IPS DF 6.9 (cell line): ENCODE results near the gene ZNF746.
"Not testable (repeated sequence)": the region's sequence is repeated elsewhere in the genome, so short reads cannot be mapped to it uniquely, and the experiment has no call there.

ENCODE experiments used
- DNase-seq: peaks from one replicate; pipeline ENCODE4 v3.0.0-alpha.2; 2013; ENCODE audit warnings: low read depth, low spot score
- H3K27ac ChIP-seq: one replicate; pipeline ENCODE4 v1.5.1; 2013; ENCODE audit warnings: low read length, control low read depth
- H3K27me3 ChIP-seq: 2 replicates; pipeline ENCODE4 v1.6.1; 2013; ENCODE audit warnings: mild to moderate bottlenecking, low read length; ENCODE audit not compliant: control insufficient read depth, insufficient read depth
- H3K36me3 ChIP-seq: 2 replicates; pipeline ENCODE4 v1.6.1; 2013; ENCODE audit warnings: low read length; ENCODE audit not compliant: control insufficient read depth, insufficient read depth
- H3K4me1 ChIP-seq: 2 replicates; pipeline ENCODE4 v1.6.1; 2013; ENCODE audit warnings: low read length; ENCODE audit not compliant: control insufficient read depth, insufficient read depth
- H3K4me3 ChIP-seq: 2 replicates; pipeline ENCODE4 v1.5.1; 2013; ENCODE audit warnings: mild to moderate bottlenecking, low read length
- H3K9me3 ChIP-seq: 2 replicates; pipeline ENCODE4 v1.6.1; 2013; ENCODE audit warnings: low read length, inconsistent platforms; ENCODE audit not compliant: control insufficient read depth, insufficient read depth
- WGBS: extraction: QIAGEN DNeasy Blood & Tissue Kit; methylation state at CpG from one replicate; pipeline ENCODE4 v1.1.7; 2013; ENCODE audit warnings: mixed read lengths, missing lambda C conversion rate; ENCODE audit not compliant: insufficient read length, insufficient coverage; 5-methylcytosine and 5-hydroxymethylcytosine counted together

ZNF746 gene

DNA sequence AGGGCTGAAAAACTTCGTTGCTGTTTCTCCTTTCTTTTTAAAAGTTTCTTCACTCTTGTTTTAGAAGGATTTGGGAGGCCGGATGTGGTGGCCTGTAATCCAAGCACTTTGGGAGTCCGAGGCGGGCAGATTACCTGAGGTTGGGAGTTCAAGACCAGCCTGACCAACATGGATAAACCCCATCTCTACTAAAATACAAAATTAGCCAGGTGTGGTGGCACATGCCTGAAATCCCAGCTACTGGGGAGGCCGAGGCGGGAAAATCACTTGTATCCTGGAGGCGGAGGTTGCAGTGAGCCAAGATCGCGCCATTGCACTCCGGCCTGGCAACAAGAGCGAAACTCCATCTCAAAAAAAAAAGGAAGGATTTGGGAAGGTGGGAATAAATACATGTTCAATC, 51.6 kb downstream of the ZNF746 start:
- DNase-seq, H3K4me1 ChIP-seq, H3K27ac ChIP-seq, H3K36me3 ChIP-seq, H3K27me3 ChIP-seq, H3K4me3 ChIP-seq, H3K9me3 ChIP-seq: not testable (repeated sequence)
- no CpG with 5 or more reads among the region's 11 CpGs for WGBS

DNA sequence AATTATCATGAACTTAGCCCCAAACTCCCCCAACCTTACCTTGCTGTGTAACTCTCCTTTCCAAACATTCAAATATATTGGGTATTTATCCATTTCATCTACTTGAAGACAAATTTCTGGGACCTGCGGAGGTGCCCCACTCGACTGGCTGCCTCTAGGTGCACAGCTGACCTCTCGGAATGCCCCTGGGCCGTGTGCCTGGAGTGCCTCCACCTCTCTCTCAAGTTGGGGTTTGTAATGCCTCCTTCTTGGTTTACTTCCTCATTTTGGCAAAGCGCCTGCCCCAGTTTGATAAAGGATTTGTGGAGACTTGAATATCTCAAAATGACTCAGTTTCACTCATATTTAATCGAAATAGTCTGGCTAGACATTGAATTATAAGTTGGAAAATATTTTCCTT, 53.3 kb downstream of the ZNF746 start:
- Histone ChIP-seq H3K27ac (no peak overlapping the region), H3K36me3 (no peaks in the 10 kb centered on the region), H3K4me1 (no peaks in the 10 kb centered on the region), H3K9me3 (no peaks in the 10 kb centered on the region), H3K4me3 (no peak overlapping the region), H3K27me3 (no peaks in the 10 kb centered on the region)
- WGBS = no CpG with 5 or more reads among the region's 6 CpGs
- DNase-seq = no peak

DNA sequence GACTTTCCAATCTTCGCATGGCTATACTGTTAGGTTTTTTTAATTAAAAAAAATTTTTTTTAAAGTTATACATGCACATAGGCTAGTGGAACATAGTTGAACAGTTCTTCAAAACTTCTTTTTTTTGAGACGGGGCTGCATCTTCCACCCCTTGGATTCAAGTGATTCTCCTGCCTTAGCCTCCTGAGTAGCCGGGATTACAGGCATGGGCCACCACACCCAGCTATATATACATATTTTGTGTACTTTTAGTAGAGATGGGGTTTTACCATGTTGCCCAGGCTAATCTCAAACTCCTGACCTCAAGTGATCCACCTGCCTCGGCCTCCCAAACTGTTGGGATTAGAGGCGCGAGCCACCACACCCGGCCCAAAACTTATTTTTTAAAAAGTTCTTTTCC, 54.1 kb downstream of the ZNF746 start:
- Histone ChIP-seq H3K36me3 (no peaks in the 10 kb centered on the region), H3K27ac (no peak overlapping the region)
- WGBS = no CpG with 5 or more reads among the region's 7 CpGs

DNA sequence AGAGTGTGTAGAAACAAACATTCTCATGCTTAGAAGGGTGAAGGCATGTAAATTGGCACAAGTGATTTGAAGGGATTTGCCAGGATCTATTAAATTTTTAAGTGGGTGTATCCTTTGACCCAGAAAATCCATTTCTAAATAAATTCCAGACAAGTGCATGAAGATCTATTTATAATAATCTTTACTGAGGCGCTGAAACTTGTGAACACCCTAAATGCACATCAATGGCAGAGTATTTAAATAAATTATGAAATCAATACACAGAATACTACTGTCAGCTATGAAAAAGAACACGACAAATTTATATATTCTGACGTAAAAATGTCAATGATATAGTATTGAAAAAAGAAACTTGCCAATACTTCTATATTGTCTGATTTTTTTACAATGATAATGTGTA, 54.7 kb downstream of the ZNF746 start:
- Histone ChIP-seq H3K4me1 (no peaks in the 10 kb centered on the region), H3K27ac (no peak overlapping the region), H3K9me3 (no peaks in the 10 kb centered on the region), H3K4me3 (no peak overlapping the region), H3K27me3 (no peaks in the 10 kb centered on the region), H3K36me3 (no peaks in the 10 kb centered on the region)
- DNase-seq = no peak
- WGBS = no CpG with 5 or more reads among the region's 3 CpGs

More for the DNA sequence above, 54.1 kb downstream of the ZNF746 start:
- H3K9me3 ChIP-seq = no peaks in the 10 kb centered on the region
- no peak for DNase-seq
- no peaks in the 10 kb centered on the region for H3K27me3 ChIP-seq
- H3K4me1 ChIP-seq = no peaks in the 10 kb centered on the region
- no peak overlapping the region for H3K4me3 ChIP-seq

DNA sequence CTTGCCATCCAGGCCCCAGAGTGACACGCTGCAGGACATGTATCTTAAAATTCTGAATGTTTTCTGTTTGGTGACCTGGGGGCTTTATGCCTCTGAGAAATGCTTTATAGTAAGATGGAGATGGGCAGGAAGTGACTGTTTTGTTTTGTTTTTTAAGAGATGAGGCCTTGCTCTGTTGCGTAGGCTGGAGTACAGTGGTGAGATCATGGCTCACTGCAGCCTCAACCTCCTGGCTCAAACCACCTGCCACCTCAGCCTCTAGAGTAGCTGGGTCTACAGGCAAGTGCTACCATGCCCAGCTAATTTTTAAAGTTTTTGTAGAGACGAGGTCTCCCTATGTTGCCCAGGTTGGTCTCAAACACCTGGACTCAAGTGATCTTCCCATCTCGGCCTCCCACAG, 57.4 kb downstream of the ZNF746 start:
- H3K9me3 ChIP-seq = no peaks in the 10 kb centered on the region
- no peak overlapping the region for H3K4me3 ChIP-seq
- no CpG with 5 or more reads among the region's 4 CpGs for WGBS
- H3K4me1 ChIP-seq = no peaks in the 10 kb centered on the region
- H3K27me3 ChIP-seq = no peaks in the 10 kb centered on the region
- H3K27ac ChIP-seq = no peak overlapping the region
- DNase-seq = no peak
- no peaks in the 10 kb centered on the region; the same call in 1 of the 2 replicates for H3K36me3 ChIP-seq

DNA sequence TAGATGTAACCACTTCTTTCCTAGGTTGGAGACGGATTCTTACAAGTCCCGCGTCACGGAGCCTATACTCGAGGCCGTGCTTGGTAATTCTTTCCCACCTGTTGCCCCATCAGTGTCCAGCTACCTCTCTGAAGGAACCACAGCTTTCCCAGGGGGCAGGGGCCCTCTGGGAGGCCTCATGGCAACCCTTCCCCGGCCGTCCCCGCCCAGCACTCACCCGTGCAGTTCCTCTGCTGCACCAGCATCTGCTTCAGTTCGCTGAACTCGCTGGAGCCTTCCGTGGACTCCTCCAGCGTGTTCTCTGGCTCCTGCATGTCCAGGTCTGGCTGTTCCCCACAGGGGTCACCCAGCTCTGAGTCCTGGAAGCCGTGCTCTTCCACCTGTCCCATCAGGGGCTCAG, 61.3 kb downstream of the ZNF746 start:
- no peak overlapping the region for H3K27ac ChIP-seq
- H3K36me3 ChIP-seq = peaks cover 10% of the 10 kb centered on the region
- no peaks in the 10 kb centered on the region for H3K9me3 ChIP-seq
- H3K27me3 ChIP-seq = no peaks in the 10 kb centered on the region
- H3K4me1 ChIP-seq = no peaks in the 10 kb centered on the region
- H3K4me3 ChIP-seq = no peak overlapping the region
- DNase-seq = no peak
- WGBS = no CpG with 5 or more reads among the region's 15 CpGs

DNA sequence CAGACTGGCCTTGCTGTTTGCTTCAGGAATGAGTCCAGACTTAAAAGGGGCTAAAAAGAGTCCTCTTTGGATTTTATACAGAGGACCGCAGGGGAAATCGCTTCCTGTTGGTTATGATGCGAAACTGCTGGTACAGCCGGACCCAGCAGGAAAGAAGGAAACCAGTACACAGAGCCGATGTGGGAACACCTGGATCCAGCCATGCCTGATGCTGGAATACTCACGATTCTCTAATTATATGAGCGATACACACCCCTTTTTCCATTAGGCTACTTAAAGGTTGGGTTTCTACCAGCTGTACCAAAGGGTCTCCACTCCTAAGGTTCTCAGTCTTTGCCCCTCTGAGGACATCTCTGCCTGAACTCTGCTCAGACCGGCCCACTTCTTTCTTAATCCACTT, 64.5 kb downstream of the ZNF746 start:
- H3K27ac ChIP-seq = no peak overlapping the region
- peaks cover 10% of the 10 kb centered on the region for H3K36me3 ChIP-seq
- no peak for DNase-seq
- WGBS = no CpG with 5 or more reads among the region's 8 CpGs
- no peak overlapping the region for H3K4me3 ChIP-seq
- no peaks in the 10 kb centered on the region for H3K9me3 ChIP-seq
- no peaks in the 10 kb centered on the region for H3K4me1 ChIP-seq
- H3K27me3 ChIP-seq = no peaks in the 10 kb centered on the region

DNA sequence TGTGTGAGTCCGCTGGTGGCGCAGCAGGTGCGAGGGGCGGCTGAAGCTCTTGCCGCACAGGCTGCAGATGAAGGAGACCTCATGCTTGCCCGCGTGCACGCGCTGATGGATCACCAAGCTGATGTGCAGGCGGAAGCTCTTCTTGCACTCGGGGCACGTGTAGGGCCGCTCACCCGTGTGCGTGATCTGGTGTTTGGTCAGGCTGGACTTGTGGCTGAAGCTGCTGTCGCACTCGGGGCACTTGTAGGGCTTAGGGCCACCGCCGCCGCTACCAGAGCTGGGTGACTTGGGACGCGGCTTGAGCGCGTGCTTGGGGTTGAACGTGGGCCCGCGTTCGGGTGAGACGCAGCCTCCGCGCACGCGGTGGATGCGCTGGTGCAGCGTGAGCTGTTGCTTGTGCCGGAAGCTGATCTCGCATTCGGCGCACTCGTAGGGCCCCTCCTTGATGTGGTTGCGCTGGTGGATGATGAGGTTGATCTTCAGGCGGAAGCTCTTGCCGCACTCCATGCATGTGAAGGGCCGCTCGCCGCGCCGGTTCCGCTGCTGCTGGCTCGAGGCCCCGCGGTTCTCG, 65.4 kb downstream of the ZNF746 start:
- Histone ChIP-seq H3K4me1 (no peaks in the 10 kb centered on the region), H3K4me3 (no peak overlapping the region), H3K36me3 (peaks cover 10% of the 10 kb centered on the region), H3K9me3 (no peaks in the 10 kb centered on the region), H3K27ac (no peak overlapping the region), H3K27me3 (no peaks in the 10 kb centered on the region)
- WGBS = no CpG with 5 or more reads among the region's 53 CpGs
- no peak for DNase-seq

DNA sequence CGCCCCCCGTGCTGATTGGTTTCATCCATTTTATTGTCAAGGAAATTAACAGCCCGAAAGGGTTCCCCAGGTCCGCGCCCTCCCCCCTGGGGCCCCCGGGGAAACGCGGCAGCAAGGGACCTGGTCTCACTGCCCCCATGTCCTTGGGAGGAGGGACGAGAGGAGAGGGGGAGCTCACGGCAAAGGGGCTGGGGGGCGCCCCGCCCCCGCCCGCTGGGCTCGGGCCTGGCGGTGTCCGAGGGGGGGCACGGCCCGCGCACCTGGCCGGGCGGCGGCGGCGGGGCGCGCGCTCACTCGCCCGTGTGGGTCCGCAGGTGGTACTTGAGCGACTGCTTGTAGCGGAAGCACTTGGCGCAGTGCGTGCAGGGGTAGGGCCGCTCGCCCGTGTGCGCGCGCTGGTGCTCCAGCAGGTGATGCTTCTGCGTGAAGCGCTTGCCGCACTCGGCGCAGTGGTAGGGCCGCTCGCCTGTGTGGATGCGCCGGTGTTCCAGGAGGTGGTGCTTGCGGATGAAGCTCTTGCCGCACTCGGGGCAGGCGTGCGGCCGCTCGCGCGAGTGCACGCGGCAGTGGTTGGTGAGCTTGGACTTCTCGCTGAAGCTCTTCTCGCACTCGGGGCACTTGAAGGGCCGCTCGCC, 66.0 kb downstream of the ZNF746 start:
- Histone ChIP-seq H3K4me3 (no peak overlapping the region), H3K27me3 (no peaks in the 10 kb centered on the region), H3K36me3 (peaks cover 10% of the 10 kb centered on the region), H3K9me3 (no peaks in the 10 kb centered on the region), H3K4me1 (no peaks in the 10 kb centered on the region), H3K27ac (no peak overlapping the region)
- WGBS = no CpG with 5 or more reads among the region's 66 CpGs
- DNase-seq = no peak

DNA sequence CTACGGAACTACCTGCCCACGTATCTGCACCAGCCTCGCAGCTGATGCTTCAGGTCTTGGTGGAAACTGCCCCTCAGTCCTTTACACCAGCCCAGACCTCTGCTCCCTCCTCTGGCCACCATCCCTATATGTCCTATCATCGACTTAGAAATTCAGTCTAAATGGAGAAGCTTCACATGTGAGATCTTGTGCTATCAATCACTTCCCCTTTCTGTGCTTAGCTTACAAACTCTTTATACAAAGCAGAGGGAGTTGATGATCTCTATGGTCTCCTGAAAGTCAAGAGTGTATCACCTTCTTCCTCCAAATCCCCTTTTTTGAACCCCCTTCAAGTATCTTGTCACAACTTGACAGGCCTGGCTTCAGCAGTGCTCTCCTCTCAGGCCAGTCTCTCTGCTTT, 67.4 kb downstream of the ZNF746 start:
- Histone ChIP-seq H3K4me3 (no peak overlapping the region), H3K4me1 (no peaks in the 10 kb centered on the region), H3K9me3 (no peaks in the 10 kb centered on the region), H3K27ac (no peak overlapping the region), H3K27me3 (no peaks in the 10 kb centered on the region), H3K36me3 (peaks cover 10% of the 10 kb centered on the region)
- no CpG with 5 or more reads among the region's 4 CpGs for WGBS
- DNase-seq = no peak

DNA sequence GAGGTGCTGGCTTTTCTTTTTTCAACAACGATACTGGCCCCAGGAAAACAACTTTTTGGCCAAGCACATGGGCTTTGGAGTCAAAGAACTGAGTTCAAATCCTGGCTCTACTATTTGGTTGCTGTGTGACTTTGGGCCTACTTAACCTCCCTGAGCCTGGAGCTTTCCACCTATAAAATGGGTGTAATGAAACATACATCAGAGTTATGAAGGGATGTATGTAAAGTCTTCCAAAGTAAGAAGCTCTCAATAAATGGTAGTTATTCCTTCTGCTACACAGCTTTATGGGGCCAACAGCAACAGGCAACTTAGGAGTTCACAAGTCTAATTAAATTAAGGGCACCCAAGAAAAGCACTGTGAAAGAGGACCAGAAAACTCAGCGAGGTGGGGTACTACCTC, 69.7 kb downstream of the ZNF746 start:
- H3K4me3 ChIP-seq = no peak overlapping the region
- no CpG with 5 or more reads among the region's 2 CpGs for WGBS
- H3K27ac ChIP-seq = no peak overlapping the region
- no peaks in the 10 kb centered on the region for H3K4me1 ChIP-seq
- DNase-seq = no peak
- no peaks in the 10 kb centered on the region for H3K9me3 ChIP-seq
- H3K27me3 ChIP-seq = no peaks in the 10 kb centered on the region
- H3K36me3 ChIP-seq = peaks cover 10% of the 10 kb centered on the region
